Jurkat, Clone E6-1 (cell line): ENCODE results near the gene REEP6. TPM values are rescaled to one million over a fixed set of nuclear protein-coding genes. Genes with fewer than 3 reads are reported as not detected.
A peak's percentile ranks its signal among the peaks of the same experiment; 100 is the strongest.

ENCODE experiments used
- DNase-seq: peaks from one replicate; pipeline ENCODE4 v3.0.0-alpha.2; 2011; ENCODE audit warnings: low read depth, low spot score
- H3K4me3 ChIP-seq: 2 replicates; pipeline ENCODE4 v1.5.1; 2011; ENCODE audit warnings: mild to moderate bottlenecking, low read length, control low read depth, moderate library complexity
- polyA plus RNA-seq: library from polyadenylated mRNA; unstranded; fragments of >200 nt; gene quantifications from one replicate; pipeline ENCODE4 v1.2.1, GENCODE V29; 2012; ENCODE audit warnings: missing spikeins; ENCODE audit not compliant: insufficient read length, insufficient read depth

REEP6 gene
- 10.0 TPM for polyA plus RNA-seq

GRCh38 chr19:1491114-1491848, at the start of gene REEP6:
Gene REEP6, plus strand, starts transcription at chr19:1491181. Its CDS starts 89 bp downstream, at chr19:1491270.
- DNase-seq, result no peak
- H3K4me3 ChIP-seq, result peak within 1 kb of the TSS; percentile 69

GRCh38 chr19:1441677-1442438, 49.1 kb upstream of the REEP6 start:
- DNase-seq, result no peak
- no peak overlapping the region for H3K4me3 ChIP-seq

GRCh38 chr19:1445185-1445931, 45.6 kb upstream of the REEP6 start:
- H3K4me3 ChIP-seq, result peak overlapping the region; percentile 47
- DNase-seq, result no peak

- DNase-seq, result no peak
- H3K4me3 ChIP-seq, result no peak overlapping the region
These were observed 44.9 kb upstream of the REEP6 start for GRCh38 chr19:1445932-1446712.

GRCh38 chr19:1446713-1447481, 44.1 kb upstream of the REEP6 start:
- DNase-seq, result no peak
- no peak overlapping the region for H3K4me3 ChIP-seq

- DNase-seq, result no peak
- H3K4me3 ChIP-seq, result no peak overlapping the region
These were observed 43.5 kb upstream of the REEP6 start for GRCh38 chr19:1447504-1447903.

GRCh38 chr19:1447944-1448343, 43.0 kb upstream of the REEP6 start:
- DNase-seq, result no peak
- H3K4me3 ChIP-seq, result no peak overlapping the region

- no peak within 1 kb of the TSS for H3K4me3 ChIP-seq
- no peak for DNase-seq
These were observed 41.2 kb upstream of the REEP6 start, which contains the start of gene APC2 for GRCh38 chr19:1449467-1450442. Gene APC2, plus strand, starts transcription at chr19:1450121. Its CDS starts 2,881 bp downstream, at chr19:1453002.

GRCh38 chr19:1450735-1451731, 39.9 kb upstream of the REEP6 start:
- H3K4me3 ChIP-seq, result no peak overlapping the region
- DNase-seq, result no peak

GRCh38 chr19:1451916-1452801, 38.8 kb upstream of the REEP6 start:
- H3K4me3 ChIP-seq, result no peak overlapping the region
- DNase-seq, result no peak

- DNase-seq, result no peak
- no peak overlapping the region for H3K4me3 ChIP-seq
These were observed 38.0 kb upstream of the REEP6 start for GRCh38 chr19:1452802-1453524.

GRCh38 chr19:1453525-1454364, 37.2 kb upstream of the REEP6 start:
- H3K4me3 ChIP-seq, result no peak overlapping the region
- DNase-seq, result no peak

- no peak overlapping the region; the same call in 1 of the 2 replicates for H3K4me3 ChIP-seq
- no peak for DNase-seq
These were observed 36.0 kb upstream of the REEP6 start for GRCh38 chr19:1455002-1455335.
